Colonic mucosa (tissue), 4 donors: ENCODE data around the gene EIF4E3. TPM values are rescaled to one million over a fixed set of nuclear protein-coding genes. Genes with fewer than 3 reads are reported as not detected.

Experiments used
- DNase-seq: peaks from one replicate; pipeline ENCODE4 v3.0.0-alpha.2; 2020
- H3K27ac ChIP-seq: fragments of 200-600 bp; one replicate; pipeline ENCODE4 v1.8.0; 2021
- H3K27me3 ChIP-seq: fragments of 200-600 bp; one replicate; pipeline ENCODE4 v1.8.0; 2021
- H3K36me3 ChIP-seq: fragments of 200-600 bp; one replicate; pipeline ENCODE4 v1.8.0; 2021
- H3K4me1 ChIP-seq: fragments of 200-600 bp; one replicate; pipeline ENCODE4 v1.8.0; 2021; ENCODE audit warnings: mild to moderate bottlenecking
- H3K4me3 ChIP-seq: fragments of 200-600 bp; one replicate; pipeline ENCODE4 v1.8.0; 2021
- H3K9ac ChIP-seq, 2 donors: one replicate each; pipeline ENCODE4 v1.7.0; 2013; ENCODE audit warnings: control low read depth in 2 of 2, low read depth in 2 of 2, low read length in 2 of 2
- H3K9me3 ChIP-seq: fragments of 200-600 bp; one replicate; pipeline ENCODE4 v1.8.0; 2021
- intact Hi-C: fragments of 100-400 bp; cut with DNase I; formaldehyde crosslinking; loops from one replicate; pipeline ENCODE4 v1.14.1; 2022
- total RNA-seq, 2 donors: library from RNA; stranded (reverse); fragmentation: NEBNext Ultra II Directional in 1 of 2; extraction: Animal tissue kit (Norgen Biotek cat#: 25700) in 1 of 2; gene quantifications; one replicate each; pipeline ENCODE4 v1.2.1, GENCODE V29; 2021
- TF ChIP-seq, protein P1 (sequence below): fragments of 200-600 bp; IDR thresholded peaks from one replicate; pipeline ENCODE4 v1.8.0; 2022; ENCODE audit warnings: antibody characterized with exemption, mild to moderate bottlenecking
- donor health status: healthy.
- donor health status: DM: no; HTN: no; CAD: no.
- donor health status: DM: no; HTN: no; CAD: no.

Gene EIF4E3
- total RNA-seq, 2 donors from 2014 or later: 14.5 to 44.2 TPM

DNA sequence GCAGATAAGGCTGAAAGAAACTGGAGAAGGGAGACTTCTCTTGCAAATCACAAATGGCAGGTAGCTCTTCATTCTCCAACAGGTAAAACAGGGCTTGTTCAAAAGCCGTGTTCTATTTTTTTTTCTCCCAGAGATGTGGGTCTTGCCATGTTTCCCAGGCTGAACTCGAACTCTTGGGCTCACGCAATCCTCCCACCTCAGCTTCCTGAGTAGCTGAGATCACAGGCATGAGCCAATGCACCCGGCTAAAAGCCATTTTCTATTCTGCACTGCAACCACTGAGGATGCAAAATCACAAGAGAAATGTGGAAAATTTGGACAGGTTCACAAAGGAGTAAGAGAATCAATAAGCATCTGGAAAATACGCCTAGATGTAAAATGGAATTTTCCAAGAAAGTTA lies 19.5 kb downstream of the EIF4E3 start:
- no peak for DNase-seq
- intact Hi-C loops: no loop called here
- Histone ChIP-seq H3K27me3 (no peaks in the 10 kb centered on the region), H3K9me3 (no peaks in the 10 kb centered on the region), H3K4me1 (no peaks in the 10 kb centered on the region), H3K9ac (no peak overlapping the region), H3K4me3 (no peak overlapping the region), H3K36me3 (no peaks in the 10 kb centered on the region), H3K27ac (no peak overlapping the region)
- TF ChIP-seq, protein P1, sequence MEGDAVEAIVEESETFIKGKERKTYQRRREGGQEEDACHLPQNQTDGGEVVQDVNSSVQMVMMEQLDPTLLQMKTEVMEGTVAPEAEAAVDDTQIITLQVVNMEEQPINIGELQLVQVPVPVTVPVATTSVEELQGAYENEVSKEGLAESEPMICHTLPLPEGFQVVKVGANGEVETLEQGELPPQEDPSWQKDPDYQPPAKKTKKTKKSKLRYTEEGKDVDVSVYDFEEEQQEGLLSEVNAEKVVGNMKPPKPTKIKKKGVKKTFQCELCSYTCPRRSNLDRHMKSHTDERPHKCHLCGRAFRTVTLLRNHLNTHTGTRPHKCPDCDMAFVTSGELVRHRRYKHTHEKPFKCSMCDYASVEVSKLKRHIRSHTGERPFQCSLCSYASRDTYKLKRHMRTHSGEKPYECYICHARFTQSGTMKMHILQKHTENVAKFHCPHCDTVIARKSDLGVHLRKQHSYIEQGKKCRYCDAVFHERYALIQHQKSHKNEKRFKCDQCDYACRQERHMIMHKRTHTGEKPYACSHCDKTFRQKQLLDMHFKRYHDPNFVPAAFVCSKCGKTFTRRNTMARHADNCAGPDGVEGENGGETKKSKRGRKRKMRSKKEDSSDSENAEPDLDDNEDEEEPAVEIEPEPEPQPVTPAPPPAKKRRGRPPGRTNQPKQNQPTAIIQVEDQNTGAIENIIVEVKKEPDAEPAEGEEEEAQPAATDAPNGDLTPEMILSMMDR: no peak

DNA sequence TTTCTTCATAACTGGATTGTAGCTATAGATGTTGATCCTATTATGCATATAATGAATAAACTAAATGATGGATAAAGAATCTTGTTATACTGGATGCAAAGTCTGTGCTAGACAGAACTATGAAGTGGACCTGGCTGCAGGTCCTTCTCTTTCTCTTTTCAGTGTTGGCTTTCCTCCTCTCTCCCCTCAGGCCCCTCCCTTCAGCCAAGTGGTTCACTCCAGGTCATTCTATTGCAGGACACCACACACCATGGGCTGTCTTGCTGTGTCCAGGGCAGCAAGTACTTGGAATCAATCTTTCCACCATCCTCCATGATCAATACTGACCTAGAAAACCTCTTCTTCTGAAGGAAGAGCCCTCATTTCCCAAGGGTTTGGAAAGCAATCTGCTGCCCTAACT lies 20.3 kb downstream of the EIF4E3 start:
- Histone ChIP-seq H3K4me1 (no peaks in the 10 kb centered on the region), H3K36me3 (no peaks in the 10 kb centered on the region), H3K27me3 (no peaks in the 10 kb centered on the region), H3K9me3 (no peaks in the 10 kb centered on the region), H3K9ac (no peak overlapping the region), H3K27ac (no peak overlapping the region), H3K4me3 (no peak overlapping the region)
- intact Hi-C loops: no loop called here
- no peak for DNase-seq
- TF ChIP-seq, protein P1: no peak

DNA sequence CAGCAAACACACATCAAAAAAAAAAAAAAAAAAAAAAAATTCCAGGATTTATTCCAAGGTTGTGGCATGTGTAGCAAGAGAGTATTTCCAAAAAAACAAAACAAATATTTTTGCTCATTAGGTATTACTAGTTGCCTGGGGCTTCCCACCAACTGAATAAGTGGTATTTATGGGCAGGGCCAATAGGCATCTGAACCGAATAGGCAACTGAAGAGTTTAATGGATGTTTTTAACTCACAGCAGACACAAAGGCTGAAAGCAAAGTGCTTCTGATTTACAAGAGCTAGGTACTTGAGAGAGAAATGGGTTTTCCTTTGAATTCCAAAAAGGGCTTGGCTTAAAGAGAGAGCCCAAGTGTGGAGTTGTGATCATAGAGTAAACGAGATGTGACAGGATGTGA lies 21.4 kb downstream of the EIF4E3 start:
- TF ChIP-seq, protein P1: no peak
- Histone ChIP-seq H3K9ac (no peak overlapping the region), H3K4me3 (no peak overlapping the region), H3K27me3 (no peaks in the 10 kb centered on the region), H3K9me3 (no peaks in the 10 kb centered on the region), H3K4me1 (no peaks in the 10 kb centered on the region), H3K36me3 (no peaks in the 10 kb centered on the region), H3K27ac (no peak overlapping the region)
- DNase-seq: no peak
- intact Hi-C loops: no loop called here

DNA sequence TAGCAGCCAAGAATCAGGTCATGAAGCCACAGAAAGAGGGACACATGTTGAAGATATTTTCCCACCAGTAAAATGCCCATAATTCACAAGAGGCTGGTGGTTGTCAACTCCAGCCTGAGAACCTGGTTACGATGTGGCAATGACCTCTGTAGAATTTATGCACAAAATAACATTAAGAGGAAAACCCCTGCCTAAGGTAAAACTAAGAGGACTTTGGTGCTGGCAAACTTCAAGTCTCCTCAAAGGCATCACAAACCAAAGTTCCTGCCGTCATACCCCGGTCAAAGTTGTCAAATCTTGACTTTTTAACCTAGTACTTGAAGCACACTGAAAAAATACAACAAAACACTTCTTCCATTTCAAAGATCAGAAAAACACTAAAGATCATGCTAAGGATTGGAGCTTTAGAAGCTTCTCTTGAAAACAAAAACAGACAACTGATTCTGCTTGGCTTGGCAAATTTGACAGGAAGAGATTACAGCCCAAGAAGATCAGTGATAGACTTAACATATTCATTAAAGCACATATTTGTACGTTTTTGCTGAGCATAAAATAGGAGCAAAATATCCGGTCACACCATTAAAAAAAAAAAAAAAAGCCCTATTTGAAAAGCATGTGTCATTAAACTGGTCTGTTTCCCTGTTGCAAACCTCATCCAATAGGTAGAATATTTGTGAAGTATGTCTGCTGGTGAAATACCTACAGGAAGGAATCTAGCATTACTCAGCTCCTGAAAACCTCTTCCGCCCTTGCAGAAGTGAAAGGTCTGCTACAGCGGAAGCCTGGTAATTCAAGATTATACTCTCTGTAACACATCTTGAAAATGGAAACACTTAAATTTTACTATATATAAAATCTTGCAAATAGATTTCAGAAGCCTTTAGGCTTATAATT lies 22.8 kb downstream of the EIF4E3 start:
- TF ChIP-seq, protein P1: no peak
- H3K9ac ChIP-seq: no peak overlapping the region

DNA sequence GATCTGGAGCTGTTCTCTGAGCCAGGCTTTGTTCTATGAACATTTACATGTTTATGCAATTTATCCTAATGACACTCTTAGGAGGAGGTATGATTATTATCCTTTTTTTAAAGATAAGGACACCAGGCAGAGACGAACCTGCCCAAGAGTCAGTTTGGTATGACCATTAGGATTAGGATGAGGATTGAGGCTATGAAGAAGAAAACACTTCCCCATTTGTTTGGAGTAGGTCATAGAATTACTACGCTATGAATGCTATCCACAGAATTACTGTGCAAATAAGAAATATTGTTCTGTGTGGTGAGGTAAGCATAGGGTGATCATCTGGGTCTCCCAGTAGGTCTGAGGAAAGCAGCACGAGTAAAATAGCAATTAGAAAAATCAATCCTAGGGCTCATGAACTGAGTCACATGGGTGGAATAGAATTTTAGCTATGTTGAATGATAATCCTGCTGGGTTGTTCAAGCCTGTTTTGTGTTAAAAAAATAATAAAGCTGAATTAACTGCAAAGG lies 23.9 kb downstream of the EIF4E3 start:
- intact Hi-C loops: no loop called here
- Histone ChIP-seq H3K27ac (no peak overlapping the region), H3K9ac (no peak overlapping the region), H3K9me3 (no peaks in the 10 kb centered on the region), H3K36me3 (no peaks in the 10 kb centered on the region), H3K4me1 (no peaks in the 10 kb centered on the region), H3K27me3 (no peaks in the 10 kb centered on the region), H3K4me3 (no peak overlapping the region)
- TF ChIP-seq, protein P1: no peak
- no peak for DNase-seq

More for the DNA sequence above, 22.8 kb downstream of the EIF4E3 start:
- Histone ChIP-seq H3K4me3 (no peak overlapping the region), H3K4me1 (no peaks in the 10 kb centered on the region), H3K36me3 (no peaks in the 10 kb centered on the region), H3K27ac (no peak overlapping the region), H3K9me3 (no peaks in the 10 kb centered on the region), H3K27me3 (no peaks in the 10 kb centered on the region)
- intact Hi-C loops: no loop called here
- DNase-seq: no peak
